Activated CD8-positive, alpha-beta memory T cell treated with anti-CD3 and anti-CD28 coated beads, Interleukin-2, amount 10 ng/mL, durations not matched to agents 7 days and 5 days (primary cell): Measurements from ENCODE around the gene MEF2D. TPM values are rescaled to one million over a fixed set of nuclear protein-coding genes. Genes with fewer than 3 reads are reported as not detected.

ENCODE experiments used
- ATAC-seq: fragments of 150-1000 bp; cut with Tn5 transposase; one replicate; pipeline ENCODE4 v1.10.0; 2021; ENCODE audit warnings: moderate library complexity
- CTCF ChIA-PET: fragments of 350-600 bp; sonication (Branson Sonifier 250); formaldehyde crosslinking; loops from one replicate; lab custom pipeline; 2021; ENCODE audit warnings: antibody characterized with exemption; lab: Charles Lee
- DNase-seq: peaks from one replicate; pipeline ENCODE4 v3.0.0-alpha.2; 2020
- H3K27ac Mint-ChIP-seq: one replicate; pipeline ENCODE4 v1.8.0; 2021; ENCODE audit warnings: mild to moderate bottlenecking, mixed read lengths
- H3K27me3 Mint-ChIP-seq: one replicate; pipeline ENCODE4 v1.8.0; 2021; ENCODE audit warnings: mixed read lengths
- H3K36me3 Mint-ChIP-seq: one replicate; pipeline ENCODE4 v1.8.0; 2021; ENCODE audit warnings: mild to moderate bottlenecking, mixed read lengths
- H3K4me1 Mint-ChIP-seq: one replicate; pipeline ENCODE4 v1.8.0; 2021; ENCODE audit warnings: mixed read lengths
- H3K4me3 Mint-ChIP-seq: one replicate; pipeline ENCODE4 v1.8.0; 2021; ENCODE audit warnings: mild to moderate bottlenecking, moderate library complexity, mixed read lengths
- H3K9me3 Mint-ChIP-seq: one replicate; pipeline ENCODE4 v1.8.0; 2022; ENCODE audit warnings: low read depth, mixed read lengths
- total RNA-seq, 2 experiments: library from RNA; stranded (reverse); gene quantifications; one replicate each; pipeline ENCODE4 v1.2.3, GENCODE V29; 2021

MEF2D gene
- total RNA-seq, 2 experiments from 2014 or later: 57.1 to 63.1 TPM

GRCh38 chr1:156436141-156437036, 64.2 kb downstream of the MEF2D start:
- no peak for DNase-seq
- H3K36me3 Mint-ChIP-seq: peaks cover 4% of the 10 kb centered on the region
- CTCF ChIA-PET: interaction anchor here (0.9 to 9.0 kb wide), 5 partner anchors 9 to 188 kb away, joined by 3 to 107 read pairs (median 10); no protein-coding TSS in a partner anchor
- H3K4me3 Mint-ChIP-seq: peak overlapping the region; percentile 10
- peak; percentile 41 for ATAC-seq
- no peak overlapping the region for H3K27ac Mint-ChIP-seq
- peaks cover 94% of the 10 kb centered on the region for H3K27me3 Mint-ChIP-seq
- no peaks in the 10 kb centered on the region for H3K9me3 Mint-ChIP-seq
- peaks cover 22% of the 10 kb centered on the region for H3K4me1 Mint-ChIP-seq

GRCh38 chr1:156435545-156436140, 64.9 kb downstream of the MEF2D start:
- H3K9me3 Mint-ChIP-seq: no peaks in the 10 kb centered on the region
- H3K36me3 Mint-ChIP-seq: peaks cover 4% of the 10 kb centered on the region
- H3K4me1 Mint-ChIP-seq: peaks cover 22% of the 10 kb centered on the region
- no peak for DNase-seq
- peak; percentile 27 for ATAC-seq
- peaks cover 92% of the 10 kb centered on the region for H3K27me3 Mint-ChIP-seq
- peak overlapping the region; percentile 69 for H3K4me3 Mint-ChIP-seq
- CTCF ChIA-PET: interaction anchor here (1.8 to 9.0 kb wide), 3 partner anchors 11 to 189 kb away, joined by 4 to 107 read pairs (median 20); no protein-coding TSS in a partner anchor
- H3K27ac Mint-ChIP-seq: peak overlapping the region; percentile 50

- H3K27me3 Mint-ChIP-seq: peaks cover 92% of the 10 kb centered on the region
- ATAC-seq (no peak), DNase-seq (no peak)
- no peaks in the 10 kb centered on the region for H3K9me3 Mint-ChIP-seq
- CTCF ChIA-PET: interaction anchor here (1.8 to 9.0 kb wide), 3 partner anchors 11 to 189 kb away, joined by 4 to 107 read pairs (median 20); no protein-coding TSS in a partner anchor
- peaks cover 22% of the 10 kb centered on the region for H3K4me1 Mint-ChIP-seq
- H3K27ac Mint-ChIP-seq: peak overlapping the region; percentile 20
- peak overlapping the region; percentile 59 for H3K4me3 Mint-ChIP-seq
- H3K36me3 Mint-ChIP-seq: peaks cover 4% of the 10 kb centered on the region
Observed at GRCh38 chr1:156434989-156435544, 65.5 kb downstream of the MEF2D start.

- CTCF ChIA-PET: interaction anchor here (1.8 to 9.0 kb wide), 3 partner anchors 13 to 191 kb away, joined by 4 to 107 read pairs (median 20); no protein-coding TSS in a partner anchor
- Mint-ChIP-seq H3K27ac (no peak overlapping the region), H3K36me3 (peaks cover 4% of the 10 kb centered on the region), H3K27me3 (peaks cover 92% of the 10 kb centered on the region), H3K4me3 (no peak overlapping the region), H3K9me3 (no peaks in the 10 kb centered on the region), H3K4me1 (peaks cover 17% of the 10 kb centered on the region)
- DNase-seq: no peak
- ATAC-seq: no peak
Observed at GRCh38 chr1:156433602-156434001, 67.0 kb downstream of the MEF2D start.

GRCh38 chr1:156433032-156433431, 67.5 kb downstream of the MEF2D start:
- Mint-ChIP-seq H3K9me3 (no peaks in the 10 kb centered on the region), H3K4me1 (peaks cover 13% of the 10 kb centered on the region), H3K36me3 (peaks cover 4% of the 10 kb centered on the region), H3K4me3 (no peak overlapping the region), H3K27me3 (peaks cover 92% of the 10 kb centered on the region), H3K27ac (no peak overlapping the region)
- CTCF ChIA-PET: interaction anchor here (1.0 to 9.0 kb wide), 3 partner anchors 10 to 48 kb away, joined by 4 to 107 read pairs (median 20); no protein-coding TSS in a partner anchor
- no peak for DNase-seq
- no peak for ATAC-seq

- Mint-ChIP-seq H3K9me3 (no peaks in the 10 kb centered on the region), H3K4me1 (peaks cover 12% of the 10 kb centered on the region), H3K27me3 (peaks cover 92% of the 10 kb centered on the region), H3K36me3 (peaks cover 4% of the 10 kb centered on the region), H3K4me3 (no peak overlapping the region), H3K27ac (no peak overlapping the region)
- DNase-seq (no peak), ATAC-seq (no peak)
- CTCF ChIA-PET: interaction anchor here (0.7 to 9.0 kb wide), 6 partner anchors 10 to 227 kb away, joined by 3 to 107 read pairs (median 4); no protein-coding TSS in a partner anchor
Observed at GRCh38 chr1:156432669-156433018, 67.9 kb downstream of the MEF2D start.

- CTCF ChIA-PET: interaction anchor here (0.7 to 9.0 kb wide), 7 partner anchors 9 to 228 kb away, joined by 3 to 107 read pairs (median 4); no protein-coding TSS in a partner anchor
- no peaks in the 10 kb centered on the region for H3K9me3 Mint-ChIP-seq
- H3K4me1 Mint-ChIP-seq: peaks cover 6% of the 10 kb centered on the region
- ATAC-seq (no peak), DNase-seq (no peak)
- peaks cover 4% of the 10 kb centered on the region for H3K36me3 Mint-ChIP-seq
- H3K27ac Mint-ChIP-seq: no peak overlapping the region
- H3K4me3 Mint-ChIP-seq: no peak overlapping the region
- peaks cover 92% of the 10 kb centered on the region for H3K27me3 Mint-ChIP-seq
Observed at GRCh38 chr1:156431769-156432668, 68.6 kb downstream of the MEF2D start.

- DNase-seq (no peak), ATAC-seq (no peak)
- CTCF ChIA-PET: interaction anchor here (1.2 to 9.0 kb wide), 3 partner anchors 10 to 46 kb away, joined by 3 to 107 read pairs (median 8); no protein-coding TSS in a partner anchor
- H3K27me3 Mint-ChIP-seq: peaks cover 92% of the 10 kb centered on the region
- H3K9me3 Mint-ChIP-seq: no peaks in the 10 kb centered on the region
- no peak overlapping the region for H3K4me3 Mint-ChIP-seq
- peaks cover 6% of the 10 kb centered on the region for H3K4me1 Mint-ChIP-seq
- H3K27ac Mint-ChIP-seq: no peak overlapping the region
- H3K36me3 Mint-ChIP-seq: peaks cover 4% of the 10 kb centered on the region
Observed at GRCh38 chr1:156431366-156431765, 69.2 kb downstream of the MEF2D start.

GRCh38 chr1:156430866-156431265, 69.7 kb downstream of the MEF2D start:
- H3K4me1 Mint-ChIP-seq: peaks cover 6% of the 10 kb centered on the region
- CTCF ChIA-PET: interaction anchor here (0.8 to 9.0 kb wide), 3 partner anchors 10 to 46 kb away, joined by 3 to 107 read pairs (median 7); no protein-coding TSS in a partner anchor
- peaks cover 96% of the 10 kb centered on the region for H3K27me3 Mint-ChIP-seq
- ATAC-seq (no peak), DNase-seq (no peak)
- H3K9me3 Mint-ChIP-seq: no peaks in the 10 kb centered on the region
- H3K27ac Mint-ChIP-seq: no peak overlapping the region
- H3K36me3 Mint-ChIP-seq: peaks cover 4% of the 10 kb centered on the region
- no peak overlapping the region for H3K4me3 Mint-ChIP-seq

- Mint-ChIP-seq H3K4me1 (peaks cover 3% of the 10 kb centered on the region), H3K27ac (no peak overlapping the region), H3K27me3 (peaks cover 95% of the 10 kb centered on the region), H3K4me3 (no peak overlapping the region), H3K36me3 (peaks cover 2% of the 10 kb centered on the region), H3K9me3 (no peaks in the 10 kb centered on the region)
- CTCF ChIA-PET: interaction anchor here (0.8 to 9.0 kb wide), 2 partner anchors 16 to 45 kb away, joined by 7 to 107 read pairs; no protein-coding TSS in a partner anchor
- DNase-seq (no peak), ATAC-seq (no peak)
Observed at GRCh38 chr1:156430303-156430702, 70.3 kb downstream of the MEF2D start.

GRCh38 chr1:156429313-156430060, 71.1 kb downstream of the MEF2D start:
- DNase-seq: no peak
- Mint-ChIP-seq H3K4me3 (no peak overlapping the region), H3K36me3 (no peaks in the 10 kb centered on the region), H3K27ac (no peak overlapping the region), H3K27me3 (peaks cover 94% of the 10 kb centered on the region), H3K9me3 (no peaks in the 10 kb centered on the region), H3K4me1 (no peaks in the 10 kb centered on the region)
- ATAC-seq: no peak
- CTCF ChIA-PET: interaction anchor here (1.1 to 9.0 kb wide), 3 partner anchors 10 to 44 kb away, joined by 3 to 107 read pairs (median 13); no protein-coding TSS in a partner anchor
